Omental fat pad (tissue), 4 donors: ENCODE results near the gene NDUFS8. TPM values are rescaled to one million over a fixed set of nuclear protein-coding genes. Genes with fewer than 3 reads are reported as not detected.

Source experiments
- ATAC-seq: fragments of 150-250 bp; one replicate; pipeline ENCODE4 v1.9.1; 2016; ENCODE audit warnings: mild to moderate bottlenecking, moderate library complexity; ENCODE audit not compliant: low FRiP score
- DNase-seq: peaks from one replicate; pipeline ENCODE4 v3.0.0-alpha.2; 2019; ENCODE audit warnings: low spot score
- CTCF ChIP-seq, 3 donors: fragments of 450-650 bp; IDR thresholded peaks; one replicate each; pipeline ENCODE4 v1.5.1; 2016 to 2017; ENCODE audit warnings: antibody characterized with exemption in 3 of 3, mild to moderate bottlenecking in 3 of 3, moderate library complexity in 2 of 3
- total RNA-seq, 4 donors: library from RNA; depleted of rRNA; stranded (reverse); fragments of >200 nt; gene quantifications; one replicate each; pipeline ENCODE4 v1.1.0, GENCODE V29; 2016

Gene NDUFS8
- total RNA-seq, 4 donors from 2014 or later: 91.1 to 155 (median 128) TPM

- DNase-seq (no peak), ATAC-seq (no peak)
- no peak for TF ChIP-seq CTCF (IDR thresholded peaks at IDR 0.05)
Measured at GRCh38 chr11:68044898-68045351, 14.4 kb downstream of the NDUFS8 start.

GRCh38 chr11:68047437-68048290, 17.2 kb downstream of the NDUFS8 start:
- TF ChIP-seq CTCF (IDR thresholded peaks at IDR 0.05): no peak
- ATAC-seq (no peak), DNase-seq (no peak)

GRCh38 chr11:68048681-68049508, 18.4 kb downstream of the NDUFS8 start:
- ATAC-seq (no peak), DNase-seq (no peak)

GRCh38 chr11:68049509-68050370, 19.3 kb downstream of the NDUFS8 start:
- DNase-seq (no peak), ATAC-seq (no peak)
- no peak for TF ChIP-seq CTCF (IDR thresholded peaks at IDR 0.05)

More at GRCh38 chr11:68048681-68049508, 18.4 kb downstream of the NDUFS8 start:
- TF ChIP-seq CTCF (IDR thresholded peaks at IDR 0.05): no peak

GRCh38 chr11:68050371-68050841, 19.9 kb downstream of the NDUFS8 start:
- ATAC-seq (no peak), DNase-seq (no peak)
- TF ChIP-seq CTCF (IDR thresholded peaks at IDR 0.05): no peak
